ENCODE data around the gene SYNE3.

- TF ChIP-seq POLR2AphosphoS5 (IDR thresholded peaks at IDR 0.05) (no peak), CTCF (IDR thresholded peaks at IDR 0.05) (no peak), EP300 (IDR thresholded peaks at IDR 0.05) (no peak)
Observed at GRCh38 chr14:95500201-95500681, 16.2 kb downstream of the SYNE3 start.
